Measurements from ENCODE around the gene ANO8.

DNA sequence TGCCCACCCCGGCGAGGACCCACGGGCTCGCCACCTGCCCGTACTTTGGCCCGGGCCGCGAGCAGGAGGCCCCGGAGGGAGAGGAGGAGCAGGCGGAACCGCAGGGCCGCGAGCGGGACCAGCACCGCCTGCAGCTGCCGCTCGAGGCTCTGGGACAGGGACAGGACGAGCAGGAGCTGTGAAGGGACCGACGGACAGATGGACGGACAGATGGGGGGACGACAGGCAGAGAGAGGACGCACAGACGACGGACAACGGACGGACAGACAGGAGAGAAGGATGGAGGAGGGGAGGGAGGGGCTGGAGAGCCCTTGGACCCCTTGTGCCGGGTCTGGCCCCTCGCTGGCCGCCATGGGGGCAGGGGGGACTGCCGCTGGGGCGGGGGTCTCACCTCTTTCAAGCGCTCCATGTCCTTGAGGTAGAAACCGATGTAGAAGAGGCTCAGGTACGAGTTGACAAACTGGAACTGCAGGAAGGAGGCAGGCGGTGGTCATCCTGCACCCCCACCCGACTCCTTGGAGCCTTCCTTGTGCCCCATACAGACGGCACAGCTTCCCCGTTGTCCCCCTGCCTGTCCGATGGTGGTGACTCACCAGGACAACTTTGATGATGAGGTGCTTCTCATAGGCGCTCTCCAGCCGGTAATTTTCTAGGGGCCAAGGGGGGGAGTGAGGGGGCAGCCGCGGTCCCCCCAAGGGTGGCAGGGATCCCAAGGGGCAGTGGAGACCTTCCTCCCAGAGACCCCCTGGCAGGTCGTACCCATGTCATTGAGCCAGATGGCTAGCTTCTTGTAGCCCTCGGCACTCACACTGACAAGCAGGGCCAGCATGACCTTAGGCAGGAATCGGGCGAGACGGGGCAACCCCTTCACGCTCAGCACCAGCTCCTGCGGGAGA, 5.0 kb downstream of the ANO8 start:
- TF ChIP-seq, protein P1, sequence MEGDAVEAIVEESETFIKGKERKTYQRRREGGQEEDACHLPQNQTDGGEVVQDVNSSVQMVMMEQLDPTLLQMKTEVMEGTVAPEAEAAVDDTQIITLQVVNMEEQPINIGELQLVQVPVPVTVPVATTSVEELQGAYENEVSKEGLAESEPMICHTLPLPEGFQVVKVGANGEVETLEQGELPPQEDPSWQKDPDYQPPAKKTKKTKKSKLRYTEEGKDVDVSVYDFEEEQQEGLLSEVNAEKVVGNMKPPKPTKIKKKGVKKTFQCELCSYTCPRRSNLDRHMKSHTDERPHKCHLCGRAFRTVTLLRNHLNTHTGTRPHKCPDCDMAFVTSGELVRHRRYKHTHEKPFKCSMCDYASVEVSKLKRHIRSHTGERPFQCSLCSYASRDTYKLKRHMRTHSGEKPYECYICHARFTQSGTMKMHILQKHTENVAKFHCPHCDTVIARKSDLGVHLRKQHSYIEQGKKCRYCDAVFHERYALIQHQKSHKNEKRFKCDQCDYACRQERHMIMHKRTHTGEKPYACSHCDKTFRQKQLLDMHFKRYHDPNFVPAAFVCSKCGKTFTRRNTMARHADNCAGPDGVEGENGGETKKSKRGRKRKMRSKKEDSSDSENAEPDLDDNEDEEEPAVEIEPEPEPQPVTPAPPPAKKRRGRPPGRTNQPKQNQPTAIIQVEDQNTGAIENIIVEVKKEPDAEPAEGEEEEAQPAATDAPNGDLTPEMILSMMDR (conservative IDR thresholded peaks at IDR 0.05), result no peak
- TF ChIP-seq ZFX (IDR thresholded peaks at IDR 0.05), result no peak
